Measurements from ENCODE around the gene CYBA. TPM values are rescaled to one million over a fixed set of nuclear protein-coding genes. Genes with fewer than 3 reads are reported as not detected.
A peak's percentile ranks its signal among the peaks of the same experiment; 100 is the strongest.

Gene CYBA
- polyA plus RNA-seq, 3 donors = 1,168 to 2,376 (median 2,092) TPM

DNA sequence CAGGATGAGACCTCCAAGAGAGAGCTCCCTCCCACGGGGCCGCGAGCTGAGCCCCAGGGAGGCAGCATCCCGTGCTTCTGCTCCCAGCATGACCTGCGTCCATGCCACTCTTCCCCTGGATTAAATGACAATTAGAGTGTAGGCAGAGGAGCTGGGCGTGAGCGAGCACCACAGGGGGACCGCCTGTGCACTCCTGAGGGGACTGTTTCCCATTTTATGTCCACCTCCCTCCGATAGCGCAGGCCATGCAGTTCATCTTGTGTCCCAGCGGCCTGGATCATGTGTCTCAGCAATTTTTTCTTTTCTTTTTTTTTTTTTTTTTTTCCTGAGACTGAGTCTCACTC lies 18.3 kb downstream of the CYBA start:
- Histone ChIP-seq H3K27ac (ENCODE audit: low read depth in 1 of 2, low read length in 2 of 2) (no peak overlapping the region), H2AFZ (ENCODE audit: insufficient read depth, low read depth, low read length, poor library complexity, severe bottlenecking) (no peak overlapping the region), H3K4me3 (replicated peaks in 1 of 3; ENCODE audit: low read depth in 2 of 3, low read length in 3 of 3) (no peak overlapping the region), H3K9me3 (replicated peaks in 1 of 2; ENCODE audit: control insufficient read depth in 1 of 2, insufficient read depth in 1 of 2, low read length in 2 of 2) (no peaks in the 10 kb centered on the region), H3K4me2 (replicated peaks; ENCODE audit: extremely low read depth, low read length, poor library complexity, severe bottlenecking) (no peak overlapping the region), H3K36me3 (replicated peaks in 1 of 2; ENCODE audit: control insufficient read depth in 1 of 2, insufficient read depth in 2 of 2, low read length in 2 of 2) (peaks cover 38 to 46% of the 10 kb centered on the region in 2 donors), H3K4me1 (ENCODE audit: control insufficient read depth in 1 of 2, insufficient read depth in 2 of 2, low read length in 2 of 2) (peaks cover 21 to 26% of the 10 kb centered on the region in 2 donors), H4K20me1 (ENCODE audit: insufficient read depth, low read length) (peaks cover 23% of the 10 kb centered on the region), H3K79me2 (ENCODE audit: insufficient read depth, low read length) (no peaks in the 10 kb centered on the region), H3K9ac (ENCODE audit: insufficient read depth, low read length, poor library complexity, severe bottlenecking) (no peak overlapping the region), H3K27me3 (ENCODE audit: control insufficient read depth in 2 of 2, insufficient read depth in 2 of 2, low read length in 2 of 2) (peaks cover 0 to 23% of the 10 kb centered on the region in 2 donors)
- Mint-ChIP-seq H3K27ac (peak overlapping the region in 1 of 7 donors; percentile 58), H3K27me3 (ENCODE audit: low read depth in 3 of 3) (peaks cover 20 to 39% (median 25%) of the 10 kb centered on the region in 3 donors), H3K4me1 (peaks cover 15% of the 10 kb centered on the region), H3K9me3 (peaks cover 0 to 5% (median 2%) of the 10 kb centered on the region in 7 donors), H3K36me3 (peaks cover 41 to 57% of the 10 kb centered on the region in 2 donors), H3K4me3 (no peak overlapping the region)
- intact Hi-C loops (cut with micrococcal nuclease) = loop anchor here in 1 of 2 donors (10.0 kb wide), 1 partner anchor 52 kb away; the partner anchor contains the start of gene SNAI3
- DNase-seq = no peak
- TF ChIP-seq, protein P1, sequence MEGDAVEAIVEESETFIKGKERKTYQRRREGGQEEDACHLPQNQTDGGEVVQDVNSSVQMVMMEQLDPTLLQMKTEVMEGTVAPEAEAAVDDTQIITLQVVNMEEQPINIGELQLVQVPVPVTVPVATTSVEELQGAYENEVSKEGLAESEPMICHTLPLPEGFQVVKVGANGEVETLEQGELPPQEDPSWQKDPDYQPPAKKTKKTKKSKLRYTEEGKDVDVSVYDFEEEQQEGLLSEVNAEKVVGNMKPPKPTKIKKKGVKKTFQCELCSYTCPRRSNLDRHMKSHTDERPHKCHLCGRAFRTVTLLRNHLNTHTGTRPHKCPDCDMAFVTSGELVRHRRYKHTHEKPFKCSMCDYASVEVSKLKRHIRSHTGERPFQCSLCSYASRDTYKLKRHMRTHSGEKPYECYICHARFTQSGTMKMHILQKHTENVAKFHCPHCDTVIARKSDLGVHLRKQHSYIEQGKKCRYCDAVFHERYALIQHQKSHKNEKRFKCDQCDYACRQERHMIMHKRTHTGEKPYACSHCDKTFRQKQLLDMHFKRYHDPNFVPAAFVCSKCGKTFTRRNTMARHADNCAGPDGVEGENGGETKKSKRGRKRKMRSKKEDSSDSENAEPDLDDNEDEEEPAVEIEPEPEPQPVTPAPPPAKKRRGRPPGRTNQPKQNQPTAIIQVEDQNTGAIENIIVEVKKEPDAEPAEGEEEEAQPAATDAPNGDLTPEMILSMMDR (IDR thresholded peaks at IDR 0.05) = no peak
- WGBS (ENCODE audit: insufficient coverage) = 97% methylated on average over 11 of the region's 11 CpGs

DNA sequence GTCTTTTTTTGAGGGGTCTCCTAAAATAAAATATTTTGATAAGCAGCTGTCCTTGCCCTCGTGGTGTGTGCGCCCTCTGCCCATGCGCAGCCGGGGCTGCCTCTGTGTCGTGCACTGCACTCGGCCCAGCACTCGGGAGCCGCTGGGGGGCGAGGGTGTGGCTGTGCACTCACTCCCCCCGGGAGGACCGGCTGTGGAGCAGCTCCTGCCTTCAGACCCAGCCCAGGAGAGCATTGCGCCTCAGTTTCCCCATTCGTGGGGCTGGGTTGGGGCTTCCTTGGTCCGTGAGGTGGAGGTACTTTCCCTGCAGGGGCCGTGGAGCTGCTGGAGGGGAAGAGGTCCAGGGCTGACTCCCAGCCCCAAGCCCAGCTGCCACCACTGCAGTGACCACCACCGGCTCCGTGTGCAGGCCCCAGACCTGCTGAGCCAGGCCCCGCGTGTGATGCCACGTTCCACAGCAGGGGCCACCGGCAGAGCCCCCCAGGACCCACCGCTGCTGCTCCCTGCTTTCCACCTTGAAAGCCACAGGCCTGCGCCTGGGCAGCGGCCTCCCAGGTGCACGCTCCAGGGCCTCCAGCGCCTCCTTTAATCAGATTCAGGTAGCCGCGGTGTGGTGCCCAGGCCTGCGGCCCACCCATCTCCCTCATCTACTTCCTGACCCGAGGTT lies 18.8 kb downstream of the CYBA start:
- Mint-ChIP-seq H3K27ac (no peak overlapping the region), H3K36me3 (peaks cover 43 to 62% of the 10 kb centered on the region in 2 donors), H3K27me3 (ENCODE audit: low read depth in 3 of 3) (peaks cover 15 to 34% (median 20%) of the 10 kb centered on the region in 3 donors), H3K4me3 (no peak overlapping the region), H3K9me3 (peaks cover 0 to 1% (median 0%) of the 10 kb centered on the region in 7 donors), H3K4me1 (peaks cover 11% of the 10 kb centered on the region)
- H3K27ac ChIP-seq (ENCODE audit: low read depth in 1 of 2, low read length in 2 of 2) = no peak overlapping the region
- H3K27me3 ChIP-seq (ENCODE audit: control insufficient read depth in 2 of 2, insufficient read depth in 2 of 2, low read length in 2 of 2) = peaks cover 0 to 18% of the 10 kb centered on the region in 2 donors
- WGBS (ENCODE audit: insufficient coverage) = 95% methylated on average over 25 of the region's 30 CpGs
- no peak overlapping the region for H3K4me2 ChIP-seq (replicated peaks; ENCODE audit: extremely low read depth, low read length, poor library complexity, severe bottlenecking)
- no peaks in the 10 kb centered on the region for H3K79me2 ChIP-seq (ENCODE audit: insufficient read depth, low read length)
- H2AFZ ChIP-seq (ENCODE audit: insufficient read depth, low read depth, low read length, poor library complexity, severe bottlenecking) = no peak overlapping the region
- intact Hi-C loops (cut with micrococcal nuclease) = loop anchor here in 1 of 2 donors (10.0 kb wide), 1 partner anchor 53 kb away; the partner anchor contains the start of gene SNAI3
- H3K9me3 ChIP-seq (replicated peaks in 1 of 2; ENCODE audit: control insufficient read depth in 1 of 2, insufficient read depth in 1 of 2, low read length in 2 of 2) = no peaks in the 10 kb centered on the region
- H3K4me3 ChIP-seq (replicated peaks in 1 of 3; ENCODE audit: low read depth in 2 of 3, low read length in 3 of 3) = no peak overlapping the region
- H3K36me3 ChIP-seq (replicated peaks in 1 of 2; ENCODE audit: control insufficient read depth in 1 of 2, insufficient read depth in 2 of 2, low read length in 2 of 2) = peaks cover 42 to 51% of the 10 kb centered on the region in 2 donors
- H4K20me1 ChIP-seq (ENCODE audit: insufficient read depth, low read length) = peaks cover 23% of the 10 kb centered on the region
- no peak overlapping the region for H3K9ac ChIP-seq (ENCODE audit: insufficient read depth, low read length, poor library complexity, severe bottlenecking)
- peaks cover 21 to 26% of the 10 kb centered on the region in 2 donors for H3K4me1 ChIP-seq (ENCODE audit: control insufficient read depth in 1 of 2, insufficient read depth in 2 of 2, low read length in 2 of 2)
- no peak for DNase-seq
- TF ChIP-seq, protein P1 (IDR thresholded peaks at IDR 0.05) = no peak

Data from CD14-positive monocyte (primary cell).